Stomach smooth muscle (tissue), 2 donors: ENCODE results near the gene SRP68.

Experiments
- H3K27ac ChIP-seq: one replicate; pipeline ENCODE4 v1.7.0; 2013; ENCODE audit warnings: mild to moderate bottlenecking, low read length, inconsistent platforms
- H3K27me3 ChIP-seq, 2 donors: one replicate each; pipeline ENCODE4 v1.7.0; 2013; ENCODE audit warnings: low read length in 2 of 2; ENCODE audit not compliant: insufficient read depth in 2 of 2, control insufficient read depth in 1 of 2
- H3K36me3 ChIP-seq, 2 donors: one replicate each; pipeline ENCODE4 v1.7.0; 2013; ENCODE audit warnings: low read length in 2 of 2; ENCODE audit not compliant: control insufficient read depth in 2 of 2, insufficient read depth in 2 of 2
- H3K4me1 ChIP-seq: one replicate; pipeline ENCODE4 v1.7.0; 2013; ENCODE audit warnings: low read length; ENCODE audit not compliant: control insufficient read depth, insufficient read depth
- H3K4me3 ChIP-seq, 2 donors: one replicate each; pipeline ENCODE4 v1.7.0; 2013; ENCODE audit warnings: low read length in 2 of 2
- H3K9ac ChIP-seq, 2 donors: one replicate each; pipeline ENCODE4 v1.7.0; 2013; ENCODE audit warnings: low read length in 2 of 2, mild to moderate bottlenecking in 1 of 2
- H3K9me3 ChIP-seq, 2 donors: one replicate each; pipeline ENCODE4 v1.7.0; 2013; ENCODE audit warnings: low read length in 2 of 2; ENCODE audit not compliant: control insufficient read depth in 2 of 2
- donor health status: healthy.
- donor health status: Pancreatic carcinoma.

SRP68 gene

DNA sequence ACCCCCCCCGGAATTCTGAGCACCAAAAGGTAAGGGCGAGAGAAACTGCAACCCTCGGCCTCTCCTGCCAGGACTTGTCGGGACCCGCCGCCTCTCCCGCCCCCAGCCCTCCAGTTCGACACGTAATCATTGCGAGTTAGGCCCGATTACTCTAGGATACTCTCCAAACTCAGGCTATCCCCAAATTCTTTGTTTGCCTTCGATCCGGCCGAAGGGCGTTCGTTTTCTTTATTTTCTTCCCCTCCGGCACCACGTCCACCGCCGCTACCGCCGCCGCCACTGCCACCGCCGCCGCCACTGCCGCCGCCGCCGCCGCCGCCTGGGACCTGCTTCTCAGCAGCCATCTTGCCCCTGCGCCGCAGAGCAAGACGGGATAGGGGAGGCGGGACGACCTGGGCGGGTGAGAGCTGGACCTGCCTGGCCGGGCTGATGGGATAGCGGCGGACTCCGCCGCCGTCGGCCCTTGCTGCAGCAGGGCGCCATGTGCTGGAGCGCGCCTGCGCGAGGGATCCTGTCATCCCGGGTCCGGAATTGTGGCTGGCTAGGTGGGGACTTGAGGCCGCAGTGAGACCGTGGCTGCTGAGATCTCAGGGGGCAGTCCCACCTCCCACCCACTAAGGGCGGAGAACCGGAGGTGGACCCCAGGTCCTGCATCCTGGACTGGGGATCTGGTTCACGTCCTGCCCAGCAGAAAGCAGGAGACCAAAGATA is at the start of gene SRP68:
Gene SRP68 (minus strand): TSS at position 370 of the 711 bp plus-strand sequence. CDS start 26 bp downstream, at position 344.
- Histone ChIP-seq H3K9ac (peak within 1 kb of the TSS; percentile 87 to 99), H3K27me3 (peaks cover 34 to 39% of the 10 kb centered on the region in 2 donors), H3K9me3 (no peaks in the 10 kb centered on the region), H3K4me3 (peak within 1 kb of the TSS; percentile 95 to 100), H3K36me3 (peaks cover 3 to 7% of the 10 kb centered on the region in 2 donors), H3K27ac (peak within 1 kb of the TSS; percentile 53), H3K4me1 (peaks cover 52% of the 10 kb centered on the region)

DNA sequence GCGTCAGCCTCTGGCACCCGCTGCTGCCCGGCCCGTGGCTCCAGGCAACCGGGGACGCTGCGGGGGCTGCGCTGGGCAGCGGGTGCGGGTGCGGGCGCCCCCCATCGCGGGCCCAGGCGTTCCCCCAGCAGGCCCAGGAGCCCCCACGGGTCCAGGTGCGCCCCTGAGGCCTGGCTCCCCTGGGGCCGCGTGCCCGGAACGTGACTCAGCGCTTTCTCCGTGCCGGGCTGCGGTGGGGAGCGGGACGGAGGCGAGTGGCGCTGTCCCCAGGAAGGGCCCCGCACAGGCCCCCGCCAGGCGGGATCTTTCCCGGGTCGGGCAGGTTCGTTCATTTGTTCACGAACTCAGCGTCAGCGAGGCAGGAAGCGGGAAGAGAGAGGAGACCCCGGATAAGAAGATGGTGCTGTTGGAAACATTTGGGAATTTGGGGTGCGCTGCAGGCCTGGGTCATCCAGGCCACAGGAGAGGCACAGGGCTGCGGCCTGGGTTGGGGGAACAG is 49.7 kb upstream of the SRP68 start:
- Histone ChIP-seq H3K4me3 (peak overlapping the region; percentile 49 to 67), H3K9ac (peak overlapping the region; percentile 55 to 69), H3K36me3 (no peaks in the 10 kb centered on the region), H3K4me1 (peaks cover 9% of the 10 kb centered on the region), H3K27me3 (no peaks in the 10 kb centered on the region), H3K27ac (no peak overlapping the region), H3K9me3 (no peaks in the 10 kb centered on the region)

DNA sequence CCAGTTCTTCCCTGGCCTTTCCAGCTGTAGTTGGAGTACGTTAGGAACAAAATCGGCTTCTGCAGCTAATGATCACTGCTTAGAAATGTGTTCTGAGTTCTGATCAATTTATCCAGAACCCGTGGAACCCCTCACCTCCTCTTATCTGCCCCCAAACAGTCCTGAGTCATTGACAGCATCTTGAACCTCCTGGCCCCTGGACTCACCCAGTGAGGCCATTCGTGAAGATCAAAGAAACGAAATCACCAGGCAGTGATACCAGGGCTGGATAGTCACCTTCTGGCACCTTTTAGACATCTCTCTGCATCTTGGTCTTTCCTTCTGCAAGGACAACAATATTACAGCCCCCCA is 48.3 kb upstream of the SRP68 start:
- Histone ChIP-seq H3K36me3 (no peaks in the 10 kb centered on the region), H3K9ac (no peak overlapping the region), H3K4me1 (peaks cover 9% of the 10 kb centered on the region), H3K4me3 (no peak overlapping the region), H3K27me3 (no peaks in the 10 kb centered on the region), H3K27ac (no peak overlapping the region), H3K9me3 (no peaks in the 10 kb centered on the region)

DNA sequence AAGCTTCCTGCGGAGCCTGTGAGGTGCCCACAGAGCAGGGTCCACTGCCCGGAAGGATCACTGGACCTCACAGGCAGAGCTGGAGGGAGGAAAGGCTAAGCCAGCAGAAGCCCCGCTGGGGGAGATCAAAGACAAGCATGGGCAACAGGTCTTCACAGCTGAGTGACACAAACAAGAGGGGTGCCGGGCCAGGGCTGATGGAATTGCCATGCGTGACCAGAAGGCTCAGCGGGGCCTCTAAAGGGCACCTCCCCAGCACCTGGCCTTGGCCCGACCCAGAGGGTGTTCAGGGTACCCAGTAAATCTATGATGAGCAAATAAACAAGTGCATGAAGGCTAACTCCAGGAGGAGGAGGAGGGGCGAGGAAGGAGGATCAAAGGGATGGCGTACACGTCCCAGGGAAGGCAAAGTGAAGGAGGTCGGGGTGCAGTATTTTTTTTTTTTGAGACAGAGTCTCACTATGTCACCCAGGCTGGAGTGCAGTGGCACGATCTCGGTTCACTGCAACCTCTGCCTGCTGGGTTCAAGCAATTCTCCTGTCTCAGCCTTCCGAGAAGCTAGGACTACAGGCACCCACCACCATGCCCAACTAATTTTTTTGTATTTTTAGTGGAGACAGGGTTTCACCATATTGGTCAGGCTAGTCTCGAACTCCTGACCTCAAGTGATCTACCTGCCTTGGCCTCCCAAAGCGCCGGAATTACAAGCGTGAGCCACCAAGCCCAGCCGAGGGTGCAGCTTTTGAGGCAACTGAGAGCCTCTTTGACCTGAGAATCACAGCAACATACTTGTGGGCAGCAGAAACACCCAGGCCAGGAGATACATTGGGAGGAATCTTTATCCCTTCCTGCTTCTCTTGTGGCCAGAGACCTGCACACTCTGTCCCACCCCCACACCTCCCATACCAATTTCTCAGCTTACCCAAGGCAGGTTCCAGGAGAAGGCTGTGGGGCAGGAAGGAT is 47.4 kb upstream of the SRP68 start:
- Histone ChIP-seq H3K9ac (no peak overlapping the region), H3K4me3 (no peak overlapping the region), H3K9me3 (no peaks in the 10 kb centered on the region), H3K4me1 (peaks cover 9% of the 10 kb centered on the region), H3K36me3 (no peaks in the 10 kb centered on the region), H3K27ac (no peak overlapping the region), H3K27me3 (no peaks in the 10 kb centered on the region)

DNA sequence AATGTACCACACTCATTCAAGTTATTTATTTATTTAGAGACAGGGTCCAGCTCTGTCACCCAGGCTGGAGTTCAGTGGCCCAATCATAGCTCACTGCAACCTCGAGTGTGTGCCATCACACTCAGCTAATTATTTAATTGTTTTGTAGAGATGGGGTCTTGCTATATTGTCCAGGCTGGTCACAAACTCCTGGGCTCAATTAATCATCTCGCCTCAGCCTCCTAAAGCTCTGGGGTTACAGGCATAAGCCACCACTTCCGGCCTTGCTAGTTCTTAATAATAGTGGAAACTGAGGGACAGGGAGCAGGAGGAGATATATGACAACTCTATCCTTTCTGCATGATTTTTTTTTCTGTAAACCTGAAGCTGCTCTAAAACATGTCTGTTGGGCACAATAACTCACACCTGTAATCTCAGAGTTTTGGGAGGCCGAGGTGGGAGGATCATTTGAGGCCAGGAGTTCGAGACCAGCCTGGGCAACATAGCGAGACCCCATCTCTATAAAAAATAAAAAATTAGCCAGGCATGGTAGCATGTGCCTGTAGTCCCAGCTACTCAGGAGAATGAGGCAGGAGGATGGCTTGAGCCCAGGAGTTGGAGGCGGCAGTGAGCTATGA is 42.9 kb upstream of the SRP68 start:
- Histone ChIP-seq H3K36me3 (no peaks in the 10 kb centered on the region), H3K9me3 (no peaks in the 10 kb centered on the region), H3K4me3 (no peak overlapping the region), H3K4me1 (no peaks in the 10 kb centered on the region), H3K9ac (no peak overlapping the region), H3K27me3 (no peaks in the 10 kb centered on the region), H3K27ac (no peak overlapping the region)

DNA sequence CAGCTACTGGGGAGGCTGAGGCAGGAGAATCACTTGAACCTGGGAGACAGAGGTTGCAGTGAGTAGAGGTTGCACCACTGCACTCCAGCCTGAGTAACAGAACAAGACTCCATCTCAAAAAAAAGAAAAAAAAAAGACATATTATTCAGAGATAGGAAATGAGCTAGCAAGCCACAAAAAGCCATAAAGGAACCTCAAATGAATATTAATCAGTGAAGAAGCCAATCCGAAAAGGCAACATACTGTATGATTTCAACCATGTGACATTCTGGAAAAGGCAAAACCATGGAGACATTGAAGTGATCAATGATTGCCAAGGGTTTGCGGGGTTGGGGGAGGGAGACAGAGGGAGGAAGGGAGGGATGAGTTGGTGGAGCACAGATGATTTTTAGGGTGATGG is 39.6 kb upstream of the SRP68 start:
- no peaks in the 10 kb centered on the region for H3K9me3 ChIP-seq
- H3K4me3 ChIP-seq, result no peak overlapping the region
- no peak overlapping the region for H3K9ac ChIP-seq
- H3K4me1 ChIP-seq, result no peaks in the 10 kb centered on the region
- H3K36me3 ChIP-seq, result no peaks in the 10 kb centered on the region
- H3K27me3 ChIP-seq, result no peaks in the 10 kb centered on the region
- no peak overlapping the region for H3K27ac ChIP-seq

DNA sequence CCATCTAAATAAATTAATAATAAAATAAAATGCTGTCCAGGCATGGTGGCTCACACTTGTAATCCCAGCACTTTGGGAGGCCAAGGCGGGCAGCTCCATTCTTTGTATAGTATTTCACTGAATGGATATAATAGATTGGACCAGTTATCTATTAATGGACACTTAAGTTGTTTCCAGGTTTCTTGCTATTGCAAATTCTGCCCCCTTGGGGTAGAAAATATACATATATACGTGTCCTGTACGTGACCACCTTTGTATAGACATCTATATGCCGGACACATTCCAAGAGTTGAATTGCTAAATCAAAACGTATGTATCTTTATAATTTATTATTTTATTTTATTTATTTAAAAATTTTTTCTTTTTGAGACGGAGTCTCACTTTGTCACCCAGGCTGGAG is 35.2 kb upstream of the SRP68 start:
- H3K4me3 ChIP-seq, result no peak overlapping the region
- no peaks in the 10 kb centered on the region for H3K36me3 ChIP-seq
- H3K27ac ChIP-seq, result no peak overlapping the region
- H3K27me3 ChIP-seq, result no peaks in the 10 kb centered on the region
- H3K9me3 ChIP-seq, result no peaks in the 10 kb centered on the region
- no peak overlapping the region for H3K9ac ChIP-seq
- peaks cover 12% of the 10 kb centered on the region for H3K4me1 ChIP-seq

DNA sequence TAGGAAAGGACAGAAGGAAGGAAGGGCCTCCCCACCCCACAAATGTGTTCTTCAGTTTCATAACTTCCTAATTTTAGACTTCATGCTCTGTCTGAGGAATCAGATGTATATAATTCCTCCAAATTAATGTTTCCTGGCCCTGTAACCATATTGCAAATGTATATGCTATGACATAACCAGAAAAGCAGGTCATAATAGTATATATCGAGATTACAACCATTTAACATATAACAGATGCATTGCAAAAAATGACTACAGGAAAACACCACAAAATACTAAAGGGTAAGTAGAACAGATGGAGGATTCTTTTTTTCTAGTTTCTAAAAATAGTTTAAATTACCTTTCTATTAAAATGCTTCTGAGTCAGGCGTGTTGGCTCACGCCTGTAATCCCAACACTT is 34.4 kb upstream of the SRP68 start:
- Histone ChIP-seq H3K4me1 (peaks cover 19% of the 10 kb centered on the region), H3K36me3 (peaks cover 0 to 4% of the 10 kb centered on the region in 2 donors), H3K27me3 (no peaks in the 10 kb centered on the region), H3K9ac (no peak overlapping the region), H3K4me3 (no peak overlapping the region), H3K9me3 (no peaks in the 10 kb centered on the region), H3K27ac (no peak overlapping the region)

DNA sequence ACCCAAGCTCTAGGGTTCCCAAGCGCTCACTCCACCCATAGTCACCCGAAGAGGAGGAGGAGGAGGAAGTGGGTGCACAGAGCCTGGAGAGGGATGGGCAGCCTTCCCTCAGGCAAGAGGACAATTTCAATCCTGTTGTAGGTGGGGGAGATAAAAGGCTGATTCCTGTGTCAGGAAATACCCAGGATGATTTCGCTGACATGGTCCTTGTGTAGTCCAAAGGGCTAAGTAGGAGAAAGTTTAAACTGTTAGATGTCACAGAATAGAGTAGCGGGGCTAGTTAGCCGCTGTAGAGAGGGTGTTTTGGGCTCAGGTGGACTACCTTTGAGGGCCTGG is 32.5 kb upstream of the SRP68 start:
- Histone ChIP-seq H3K27me3 (no peaks in the 10 kb centered on the region), H3K4me3 (no peak overlapping the region), H3K36me3 (peaks cover 8 to 12% of the 10 kb centered on the region in 2 donors), H3K9me3 (no peaks in the 10 kb centered on the region), H3K4me1 (peaks cover 22% of the 10 kb centered on the region), H3K9ac (no peak overlapping the region), H3K27ac (no peak overlapping the region)

DNA sequence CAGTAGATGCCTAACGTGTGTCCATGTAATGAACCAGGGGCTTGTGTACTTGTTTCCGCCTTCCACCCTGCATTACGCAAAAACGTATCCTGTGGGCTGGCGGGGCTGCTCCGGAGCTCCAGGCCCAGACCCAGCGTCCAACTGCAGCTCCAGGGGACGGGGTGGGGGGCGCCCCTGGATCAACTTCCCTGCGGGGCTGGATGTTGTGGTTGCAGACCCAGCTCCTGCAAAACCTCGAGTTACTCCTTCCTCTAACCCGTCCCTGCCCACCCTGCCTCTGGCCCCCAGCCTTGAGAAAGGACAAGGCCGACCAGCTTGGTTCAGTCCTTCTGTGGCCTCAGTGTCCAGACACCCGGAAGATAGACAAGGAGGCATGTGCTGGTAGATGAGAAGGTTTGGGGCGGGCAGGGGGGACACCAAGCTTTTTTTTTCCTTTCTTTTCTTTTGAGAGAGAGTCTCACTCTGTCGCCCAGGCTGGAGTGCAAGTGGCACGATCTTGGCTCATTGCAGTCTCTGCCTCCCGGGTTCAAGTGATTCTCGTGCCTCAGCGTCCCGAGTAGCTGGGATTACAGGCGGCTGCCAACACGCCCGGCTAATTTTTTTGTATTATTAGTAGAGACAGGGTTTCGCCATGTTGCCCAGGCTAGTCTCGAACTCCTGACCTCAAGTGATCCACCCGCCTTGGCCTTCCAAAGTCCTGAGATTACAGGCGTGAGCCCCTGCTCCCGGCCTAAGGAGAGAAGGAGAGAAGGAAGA is 32.0 kb upstream of the SRP68 start:
- peak overlapping the region; percentile 76 to 94 for H3K4me3 ChIP-seq
- H3K27ac ChIP-seq, result peak overlapping the region; percentile 76
- peaks cover 13 to 16% of the 10 kb centered on the region in 2 donors for H3K36me3 ChIP-seq
- H3K27me3 ChIP-seq, result no peaks in the 10 kb centered on the region
- peaks cover 22% of the 10 kb centered on the region for H3K4me1 ChIP-seq
- no peaks in the 10 kb centered on the region for H3K9me3 ChIP-seq
- H3K9ac ChIP-seq, result peak overlapping the region; percentile 66 to 86
